Measurements from ENCODE around the gene PPM1M. TPM values are rescaled to one million over a fixed set of nuclear protein-coding genes. Genes with fewer than 3 reads are reported as not detected.

The PPM1M gene
- polyA plus RNA-seq, 1 of the 3 experiments (the other 2 are of a cell fraction): 19.2 TPM

- Histone ChIP-seq H3K27me3 (ENCODE audit: insufficient read depth) (no peaks in the 10 kb centered on the region), H3K36me3 (replicated peaks in 1 of 2; ENCODE audit: control insufficient read depth in 1 of 2, insufficient read depth in 2 of 2, low read length in 1 of 2) (peaks cover 5 to 18% of the 10 kb centered on the region in 2 experiments), H3K4me3 (ENCODE audit: low read depth in 2 of 2, low read length in 1 of 2) (no peak overlapping the region), H3K9me2 (no peaks in the 10 kb centered on the region), H3K9ac (no peak overlapping the region), H3K79me2 (ENCODE audit: insufficient read depth) (peaks cover 3% of the 10 kb centered on the region; the same call in 1 of the 2 replicates), H3K27ac (ENCODE audit: low read depth in 2 of 2, low read length in 1 of 2) (no peak overlapping the region), H3F3A (replicated peaks; ENCODE audit: insufficient read depth) (peaks cover 31% of the 10 kb centered on the region), H3K4me1 (ENCODE audit: control insufficient read depth in 1 of 2, insufficient read depth in 2 of 2, low read depth in 1 of 2, low read length in 1 of 2) (peaks cover 4 to 36% of the 10 kb centered on the region in 2 experiments; a peak in 2 of 4 replicates), H3K4me2 (no peak overlapping the region), H3K9me3 (no peaks in the 10 kb centered on the region), H4K20me1 (ENCODE audit: insufficient read depth) (no peaks in the 10 kb centered on the region), H2AFZ (ENCODE audit: low read depth) (no peak overlapping the region)
- CTCF ChIA-PET: interaction anchor here (1.1 to 2.4 kb wide), 4 partner anchors 12 to 91 kb away, joined by 3 to 16 read pairs (median 4); partner anchors contain the start of gene WDR82
- POLR2A ChIA-PET: interaction anchor here (0.8 to 2.6 kb wide), 4 partner anchors 9 to 35 kb away, joined by 3 to 23 read pairs (median 6); partner anchors contain the start of genes TWF2 and WDR82
- TF ChIP-seq CHD2 (IDR thresholded peaks at IDR 0.05; ENCODE audit: low read length, partially characterized antibody) (no peak), RXRA (IDR thresholded peaks at IDR 0.05; ENCODE audit: borderline replicate concordance, low read depth) (no peak), SMC3 (IDR thresholded peaks at IDR 0.05; ENCODE audit: low read depth, low read length) (no peak), RCOR1 (IDR thresholded peaks at IDR 0.05; ENCODE audit: low read length) (no peak), GATA2 (CRISPR knock-in tag; IDR thresholded peaks at IDR 0.05) (no peak), TCF12 (IDR thresholded peaks at IDR 0.05) (no peak), JUND (IDR thresholded peaks at IDR 0.05) (no peak), EP300 (IDR thresholded peaks at IDR 0.05; ENCODE audit: borderline replicate concordance in 1 of 2, low read depth in 1 of 2, low read length in 1 of 2) (no peak), TEAD4 (IDR thresholded peaks at IDR 0.05; ENCODE audit: borderline replicate concordance, insufficient read depth) (no peak), RFX5 (IDR thresholded peaks at IDR 0.05; ENCODE audit: low read length) (no peak), TAF1 (IDR thresholded peaks at IDR 0.05; ENCODE audit: borderline replicate concordance, low read depth, low read length) (no peak), ZBTB33 (IDR thresholded peaks at IDR 0.05; ENCODE audit: borderline replicate concordance, low read depth) (no peak), NFIC (IDR thresholded peaks at IDR 0.05; ENCODE audit: borderline replicate concordance) (no peak), EZH2phosphoT487 (IDR thresholded peaks at IDR 0.05; ENCODE audit: borderline replicate concordance, low read depth) (no peak), PBX3 (IDR thresholded peaks at IDR 0.05) (no peak)
- no peak for DNase-seq
- WGBS (ENCODE audit: low lambda C conversion rate): no CpG with 5 or more reads among the region's 10 CpGs
Measured at GRCh38 chr3:52248165-52248541, 2.6 kb downstream of the PPM1M start.

Data from SK-N-SH (cell line).